Erythroblast (primary cell): ENCODE data around the gene DCAF4.

Experiments
- GATA1 ChIP-seq: IDR thresholded peaks from 2 replicates; pipeline ENCODE4 v1.6.1; 2011; ENCODE audit warnings: low read depth, mild to moderate bottlenecking, control low read depth, low read length, moderate library complexity
- POLR2A ChIP-seq: IDR thresholded peaks from 2 replicates; pipeline ENCODE4 v1.6.1; 2011; ENCODE audit warnings: mild to moderate bottlenecking, low read length

- TF ChIP-seq POLR2A (no peak), GATA1 (no peak)
Measured at GRCh38 chr14:72966038-72966437, 39.8 kb downstream of the DCAF4 start.
